Transverse colon (tissue), 4 donors: ENCODE results near the gene ARID3B.

Source experiments
- POLR2AphosphoS5 ChIP-seq, 3 donors: sonication (generic); formaldehyde crosslinking; IDR thresholded peaks; one replicate each; pipeline ENCODE4 v1.6.1; 2016; ENCODE audit warnings: antibody characterized with exemption in 3 of 3
- TF ChIP-seq, protein P1 (sequence below), 5 experiments: fragments of 200-600 bp in 3 of 5; fragments of 450-650 bp in 2 of 5; sonication (generic) in 3 of 5; IDR thresholded peaks; 1 replicate in 2 of 5; 2 replicates in 3 of 5; pipeline ENCODE4 v1.5.1; 2016 to 2017; ENCODE audit warnings: antibody characterized with exemption in 5 of 5, inconsistent platforms in 3 of 5, mild to moderate bottlenecking in 2 of 5, moderate library complexity in 1 of 5

- TF ChIP-seq, protein P1, sequence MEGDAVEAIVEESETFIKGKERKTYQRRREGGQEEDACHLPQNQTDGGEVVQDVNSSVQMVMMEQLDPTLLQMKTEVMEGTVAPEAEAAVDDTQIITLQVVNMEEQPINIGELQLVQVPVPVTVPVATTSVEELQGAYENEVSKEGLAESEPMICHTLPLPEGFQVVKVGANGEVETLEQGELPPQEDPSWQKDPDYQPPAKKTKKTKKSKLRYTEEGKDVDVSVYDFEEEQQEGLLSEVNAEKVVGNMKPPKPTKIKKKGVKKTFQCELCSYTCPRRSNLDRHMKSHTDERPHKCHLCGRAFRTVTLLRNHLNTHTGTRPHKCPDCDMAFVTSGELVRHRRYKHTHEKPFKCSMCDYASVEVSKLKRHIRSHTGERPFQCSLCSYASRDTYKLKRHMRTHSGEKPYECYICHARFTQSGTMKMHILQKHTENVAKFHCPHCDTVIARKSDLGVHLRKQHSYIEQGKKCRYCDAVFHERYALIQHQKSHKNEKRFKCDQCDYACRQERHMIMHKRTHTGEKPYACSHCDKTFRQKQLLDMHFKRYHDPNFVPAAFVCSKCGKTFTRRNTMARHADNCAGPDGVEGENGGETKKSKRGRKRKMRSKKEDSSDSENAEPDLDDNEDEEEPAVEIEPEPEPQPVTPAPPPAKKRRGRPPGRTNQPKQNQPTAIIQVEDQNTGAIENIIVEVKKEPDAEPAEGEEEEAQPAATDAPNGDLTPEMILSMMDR (IDR thresholded peaks at IDR 0.05), result no peak
- no peak for TF ChIP-seq POLR2AphosphoS5 (IDR thresholded peaks at IDR 0.05)
Observed at GRCh38 chr15:74549816-74550215, 8.8 kb downstream of the ARID3B start.
